ENCODE measurements around the gene PLPPR3.

The PLPPR3 gene

GRCh38 chr19:797528-798414 is 24.0 kb downstream of the PLPPR3 start:
- peak; percentile 65 to 75 for DNase-seq (ENCODE audit: low read depth in 2 of 2, low spot score in 1 of 2)

DNA sequence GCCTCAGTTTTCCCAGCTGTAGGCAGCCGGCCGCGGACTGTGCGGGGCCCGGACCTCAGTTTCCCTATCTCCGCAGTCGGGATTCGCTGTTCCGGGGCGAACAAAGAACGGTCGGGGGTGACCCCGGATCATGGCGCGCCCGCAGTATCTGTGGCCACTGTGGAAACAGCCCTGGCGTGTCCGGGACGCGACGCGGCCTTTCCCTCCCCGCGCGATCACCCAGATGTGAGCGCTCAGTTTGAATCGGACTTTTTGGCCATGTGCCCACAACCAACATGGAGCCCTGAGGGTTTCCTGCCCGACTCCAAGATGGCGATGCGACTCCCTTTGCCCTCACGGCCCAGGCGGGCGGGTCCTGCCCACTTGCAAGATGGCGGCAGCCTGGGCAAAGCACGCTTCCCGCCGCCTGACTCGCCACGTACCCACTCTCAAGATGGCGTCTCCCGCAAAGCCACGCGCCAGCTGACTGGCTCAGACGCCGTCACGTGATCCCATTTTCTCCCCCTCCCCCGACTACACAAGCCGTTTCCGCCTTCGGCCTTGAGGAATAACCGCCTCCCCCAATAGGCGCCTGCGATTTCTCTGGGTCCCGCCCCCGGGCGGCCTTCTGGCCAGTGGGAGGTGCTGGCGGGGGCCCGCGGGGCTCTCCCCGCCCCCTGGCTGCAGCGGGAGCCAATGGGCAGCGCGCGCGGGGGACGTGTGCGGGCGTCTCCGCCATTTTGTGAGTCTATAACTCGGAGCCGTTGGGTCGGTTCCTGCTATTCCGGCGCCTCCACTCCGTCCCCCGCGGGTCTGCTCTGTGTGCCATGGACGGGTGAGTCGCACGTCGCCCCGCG is 24.8 kb downstream of the PLPPR3 start, which contains the start of gene PTBP1:
Gene PTBP1, plus strand, starts transcription at position 761 of the 836 bp plus-strand sequence. Its CDS starts 46 bp downstream, at position 807.
- DNase-seq (ENCODE audit: low read depth in 2 of 2, low spot score in 1 of 2): peak; percentile 95 to 99

DNA sequence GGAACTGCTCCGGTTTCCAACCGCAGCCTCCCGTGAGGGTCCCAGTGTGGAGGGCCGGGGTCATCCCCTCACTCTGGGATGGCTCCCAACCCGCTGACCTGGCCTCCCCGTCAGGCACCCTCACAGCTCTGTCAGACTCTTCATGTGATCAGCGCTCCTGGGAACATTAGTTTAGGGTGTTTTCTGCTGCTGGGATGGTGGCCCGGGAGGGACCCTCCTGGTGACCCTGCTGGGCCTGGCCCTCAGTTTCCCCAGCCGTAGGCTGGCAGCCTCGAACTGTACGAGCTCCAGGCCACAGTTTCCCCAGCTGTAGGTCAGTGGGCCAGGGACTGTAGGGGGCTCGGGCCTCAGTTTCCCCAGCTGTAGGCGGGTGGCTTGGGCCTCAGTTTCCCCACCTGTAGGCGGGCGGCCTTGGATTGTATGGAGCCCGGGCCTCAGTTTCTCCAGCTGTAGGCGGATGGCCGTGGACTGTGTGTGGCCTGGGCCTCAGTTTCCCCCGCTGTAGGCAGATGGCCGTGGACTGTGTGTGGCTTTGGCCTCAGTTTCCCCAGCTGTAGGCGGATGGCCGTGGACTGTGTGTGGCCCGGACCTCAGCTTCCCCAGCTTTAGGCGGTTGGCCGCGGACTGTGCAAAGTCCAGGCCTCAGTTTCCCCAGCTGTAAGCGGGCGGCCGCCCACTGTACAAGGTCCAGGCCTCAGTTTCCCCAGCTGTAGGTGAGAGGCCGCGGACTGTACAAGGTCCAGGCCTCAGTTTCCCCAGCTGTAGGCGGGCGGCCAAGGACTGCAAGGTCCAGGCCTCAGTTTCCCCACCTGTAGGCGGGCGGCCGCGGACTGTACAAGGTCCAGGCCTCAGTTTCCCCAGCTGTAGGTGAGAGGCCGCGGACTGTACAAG is 25.8 kb downstream of the PLPPR3 start:
- DNase-seq (ENCODE audit: low read depth in 2 of 2, low spot score in 1 of 2): no peak

DNA sequence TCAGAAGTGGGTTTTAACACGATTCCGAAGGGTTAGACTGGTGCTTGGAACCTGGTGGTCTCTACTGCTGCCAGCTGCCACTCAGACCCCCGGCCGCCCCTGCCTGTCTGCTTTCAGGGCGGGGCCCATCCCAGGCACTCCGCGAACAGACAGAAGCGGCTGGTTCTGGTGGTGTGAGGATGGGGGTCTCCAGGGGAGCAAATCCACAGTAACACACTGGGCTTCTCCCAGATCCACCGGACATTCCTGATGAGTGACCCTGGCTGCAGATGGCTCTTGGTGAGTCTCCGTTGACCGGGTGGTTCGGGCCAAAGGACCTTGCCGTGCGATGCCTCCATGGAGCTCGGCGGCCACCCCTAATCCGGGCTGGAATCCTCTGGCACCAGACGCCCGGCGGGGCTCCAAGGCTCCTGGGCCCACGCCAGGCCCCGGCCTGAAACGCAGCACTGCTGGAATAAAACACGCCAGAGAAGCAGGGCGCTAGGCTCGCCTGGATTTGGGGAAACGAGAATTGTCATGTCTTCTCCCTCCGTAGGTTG is 26.6 kb downstream of the PLPPR3 start:
- no peak for DNase-seq (ENCODE audit: low read depth in 2 of 2, low spot score in 1 of 2)

DNA sequence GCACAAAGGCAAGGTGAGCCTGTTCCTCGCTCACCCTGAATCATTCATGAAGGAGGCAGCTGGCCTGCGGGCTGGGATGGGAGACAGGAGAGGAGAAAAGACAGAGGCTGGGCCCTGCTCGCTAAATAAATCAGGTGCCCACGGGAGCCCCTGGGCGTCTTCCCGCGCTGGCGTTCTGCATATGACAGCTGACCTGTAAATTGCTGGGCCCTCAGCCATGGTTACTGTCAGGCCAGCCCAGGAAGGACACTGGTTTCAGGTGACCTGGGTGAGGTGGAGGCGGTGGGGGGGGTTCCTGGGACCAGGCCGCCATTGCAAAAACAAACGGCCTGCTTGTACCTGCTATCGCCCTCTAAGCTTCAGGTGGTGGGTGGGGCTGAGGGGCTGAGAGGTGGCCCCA is 27.9 kb downstream of the PLPPR3 start:
- no peak for DNase-seq (ENCODE audit: low read depth in 2 of 2, low spot score in 1 of 2)

- DNase-seq (ENCODE audit: low read depth in 2 of 2, low spot score in 1 of 2): no peak
Measured at GRCh38 chr19:792306-792885, 29.4 kb downstream of the PLPPR3 start.

- no peak for DNase-seq (ENCODE audit: low read depth in 2 of 2, low spot score in 1 of 2)
Measured at GRCh38 chr19:791567-792305, 30.0 kb downstream of the PLPPR3 start.

GRCh38 chr19:791007-791566 is 30.7 kb downstream of the PLPPR3 start:
- DNase-seq (ENCODE audit: low read depth in 2 of 2, low spot score in 1 of 2): no peak

GRCh38 chr19:789701-790060 is 32.1 kb downstream of the PLPPR3 start:
- DNase-seq (ENCODE audit: low read depth in 2 of 2, low spot score in 1 of 2): no peak

- no peak for DNase-seq (ENCODE audit: low read depth in 2 of 2, low spot score in 1 of 2)
Measured at GRCh38 chr19:788983-789700, 32.6 kb downstream of the PLPPR3 start.

DNA sequence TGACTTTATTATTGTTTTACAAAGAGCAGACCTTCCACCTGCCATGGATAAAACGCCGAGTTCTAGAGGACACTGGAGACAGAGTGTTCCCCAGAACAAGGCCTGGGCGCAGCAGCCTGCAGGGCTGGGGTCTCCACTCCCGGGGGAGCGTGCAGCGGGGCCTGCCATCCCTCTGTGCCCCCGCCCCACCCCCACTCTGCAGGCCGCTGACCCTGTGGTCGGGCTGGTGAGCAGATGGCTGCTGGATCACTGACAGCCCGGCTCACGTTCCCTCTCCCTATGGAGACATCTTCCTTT is 33.1 kb downstream of the PLPPR3 start:
- DNase-seq (ENCODE audit: low read depth in 2 of 2, low spot score in 1 of 2): no peak

- DNase-seq (ENCODE audit: low read depth in 2 of 2, low spot score in 1 of 2): no peak
Measured at GRCh38 chr19:787536-787935, 34.2 kb downstream of the PLPPR3 start.

DNA sequence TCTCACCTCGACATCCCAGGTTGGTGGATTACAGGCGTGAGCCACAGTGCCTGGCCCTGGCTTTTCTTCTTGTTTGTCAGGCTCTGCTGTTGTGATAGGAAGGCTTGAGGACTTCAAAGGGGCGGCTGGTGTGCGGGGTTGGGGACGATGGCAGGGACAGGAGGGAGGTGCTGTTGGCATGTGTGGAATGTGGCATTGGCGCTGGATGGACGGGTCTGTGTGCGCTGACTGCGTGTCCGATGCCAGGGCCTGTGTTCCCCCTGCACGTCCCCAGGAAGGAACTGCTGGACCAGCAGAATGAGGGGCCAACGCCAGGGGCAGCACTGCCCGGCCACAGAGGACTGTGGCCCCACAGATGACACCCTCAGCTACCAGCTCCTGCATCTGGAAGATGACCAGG is 37.2 kb downstream of the PLPPR3 start:
- no peak for DNase-seq (ENCODE audit: low read depth in 2 of 2, low spot score in 1 of 2)

- no peak for DNase-seq (ENCODE audit: low read depth in 2 of 2, low spot score in 1 of 2)
Measured at GRCh38 chr19:782878-783668, 38.7 kb downstream of the PLPPR3 start.

GRCh38 chr19:782185-782877 is 39.4 kb downstream of the PLPPR3 start:
- no peak for DNase-seq (ENCODE audit: low read depth in 2 of 2, low spot score in 1 of 2)

GRCh38 chr19:781800-782184 is 40.0 kb downstream of the PLPPR3 start:
- no peak for DNase-seq (ENCODE audit: low read depth in 2 of 2, low spot score in 1 of 2)

GRCh38 chr19:780935-781334 is 40.8 kb downstream of the PLPPR3 start:
- no peak for DNase-seq (ENCODE audit: low read depth in 2 of 2, low spot score in 1 of 2)
